Measurements from ENCODE around the gene GPC3.

DNA sequence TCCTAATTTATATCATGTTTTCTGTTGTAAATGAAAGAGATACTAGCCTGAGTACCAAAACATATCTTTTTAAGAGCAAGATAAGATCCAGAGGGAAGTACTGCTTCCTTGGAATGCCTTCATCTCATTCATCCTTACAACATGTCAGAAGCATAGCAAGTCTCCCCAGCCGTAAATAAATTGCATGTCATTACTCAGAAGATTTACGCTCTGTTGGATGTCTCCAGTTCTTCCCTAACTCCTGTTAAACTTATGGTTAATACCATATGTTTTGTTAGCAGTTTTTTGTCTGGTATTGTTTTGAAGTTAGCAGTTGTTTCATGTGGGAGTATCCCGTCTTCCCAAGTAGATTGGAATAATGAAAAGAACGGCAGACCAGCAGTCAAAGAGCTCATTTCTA lies 7.5 kb upstream of the GPC3 start:
- TF ChIP-seq, protein P1, sequence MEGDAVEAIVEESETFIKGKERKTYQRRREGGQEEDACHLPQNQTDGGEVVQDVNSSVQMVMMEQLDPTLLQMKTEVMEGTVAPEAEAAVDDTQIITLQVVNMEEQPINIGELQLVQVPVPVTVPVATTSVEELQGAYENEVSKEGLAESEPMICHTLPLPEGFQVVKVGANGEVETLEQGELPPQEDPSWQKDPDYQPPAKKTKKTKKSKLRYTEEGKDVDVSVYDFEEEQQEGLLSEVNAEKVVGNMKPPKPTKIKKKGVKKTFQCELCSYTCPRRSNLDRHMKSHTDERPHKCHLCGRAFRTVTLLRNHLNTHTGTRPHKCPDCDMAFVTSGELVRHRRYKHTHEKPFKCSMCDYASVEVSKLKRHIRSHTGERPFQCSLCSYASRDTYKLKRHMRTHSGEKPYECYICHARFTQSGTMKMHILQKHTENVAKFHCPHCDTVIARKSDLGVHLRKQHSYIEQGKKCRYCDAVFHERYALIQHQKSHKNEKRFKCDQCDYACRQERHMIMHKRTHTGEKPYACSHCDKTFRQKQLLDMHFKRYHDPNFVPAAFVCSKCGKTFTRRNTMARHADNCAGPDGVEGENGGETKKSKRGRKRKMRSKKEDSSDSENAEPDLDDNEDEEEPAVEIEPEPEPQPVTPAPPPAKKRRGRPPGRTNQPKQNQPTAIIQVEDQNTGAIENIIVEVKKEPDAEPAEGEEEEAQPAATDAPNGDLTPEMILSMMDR (IDR thresholded peaks at IDR 0.05; ENCODE audit: extremely low read depth in 1 of 2, insufficient read depth in 1 of 2, low read depth in 1 of 2, low read length in 2 of 2), result no peak
- TF ChIP-seq, protein P2, sequence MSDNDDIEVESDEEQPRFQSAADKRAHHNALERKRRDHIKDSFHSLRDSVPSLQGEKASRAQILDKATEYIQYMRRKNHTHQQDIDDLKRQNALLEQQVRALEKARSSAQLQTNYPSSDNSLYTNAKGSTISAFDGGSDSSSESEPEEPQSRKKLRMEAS (IDR thresholded peaks at IDR 0.05; ENCODE audit: insufficient read depth, insufficient read length), result no peak
- TF ChIP-seq EZH2 (IDR thresholded peaks at IDR 0.05; ENCODE audit: borderline replicate concordance, low read depth, low read length, severe bottlenecking), result no peak
- no peak for TF ChIP-seq POLR2A (IDR thresholded peaks at IDR 0.05; ENCODE audit: low read depth, low read length)
- TF ChIP-seq GATA2 (IDR thresholded peaks at IDR 0.05; ENCODE audit: insufficient read depth, insufficient read length, low read depth, low read length), result no peak
- no peak for TF ChIP-seq POLR2AphosphoS5 (IDR thresholded peaks at IDR 0.05; ENCODE audit: insufficient read depth, low read depth, low read length)
- no peak for TF ChIP-seq FOS (IDR thresholded peaks at IDR 0.05; ENCODE audit: borderline replicate concordance, insufficient read depth, low read length)
- no peak for TF ChIP-seq JUN (IDR thresholded peaks at IDR 0.05; ENCODE audit: borderline replicate concordance, insufficient read depth, insufficient read length, low read depth)
- no peak for TF ChIP-seq MYC (IDR thresholded peaks at IDR 0.05; ENCODE audit: low read depth, low read length)
